Astrocyte of the spinal cord (primary cell): ENCODE measurements around the gene ZNF710.

Experiments
- DNase-seq: peaks from one replicate; pipeline ENCODE4 v3.0.0; 2011; ENCODE audit warnings: low read depth, low spot score
- H3K4me3 ChIP-seq: 2 replicates; pipeline ENCODE4 v1.5.1; 2011; ENCODE audit warnings: low read depth, mild to moderate bottlenecking, low read length, moderate library complexity
- in situ Hi-C: cut with HindIII; loops from 2 replicates; pipeline ENCODE4 v1.10.0; 2017; ENCODE audit warnings: low sequenced_read_pairs
- TF ChIP-seq, protein P1 (sequence below): IDR thresholded peaks from 2 replicates; pipeline ENCODE4 v1.5.1; 2012; ENCODE audit warnings: low read depth, mild to moderate bottlenecking, low read length, inconsistent platforms

Gene ZNF710

DNA sequence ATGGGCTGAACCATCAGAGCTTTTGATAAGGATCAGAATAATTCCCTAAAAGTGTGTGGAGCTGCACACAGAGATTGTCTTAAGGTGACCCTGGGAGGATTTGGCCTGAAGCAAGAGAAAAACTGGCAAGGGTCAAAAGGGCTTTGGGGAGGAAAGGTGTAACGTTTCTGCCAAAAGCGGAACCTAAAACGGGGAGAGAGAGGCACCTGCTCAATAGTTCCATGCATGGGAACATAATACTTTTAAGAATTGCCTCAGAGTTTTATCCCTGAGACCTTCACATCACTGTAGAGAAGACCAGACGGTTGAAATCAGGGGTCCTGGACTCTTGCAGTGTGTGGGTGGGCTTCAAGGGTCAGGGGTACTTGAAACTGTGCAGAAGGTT lies 5.9 kb downstream of the ZNF710 start:
- H3K4me3 ChIP-seq = no peak overlapping the region
- DNase-seq = no peak
- in situ Hi-C loops = no loop called here
- TF ChIP-seq, protein P1, sequence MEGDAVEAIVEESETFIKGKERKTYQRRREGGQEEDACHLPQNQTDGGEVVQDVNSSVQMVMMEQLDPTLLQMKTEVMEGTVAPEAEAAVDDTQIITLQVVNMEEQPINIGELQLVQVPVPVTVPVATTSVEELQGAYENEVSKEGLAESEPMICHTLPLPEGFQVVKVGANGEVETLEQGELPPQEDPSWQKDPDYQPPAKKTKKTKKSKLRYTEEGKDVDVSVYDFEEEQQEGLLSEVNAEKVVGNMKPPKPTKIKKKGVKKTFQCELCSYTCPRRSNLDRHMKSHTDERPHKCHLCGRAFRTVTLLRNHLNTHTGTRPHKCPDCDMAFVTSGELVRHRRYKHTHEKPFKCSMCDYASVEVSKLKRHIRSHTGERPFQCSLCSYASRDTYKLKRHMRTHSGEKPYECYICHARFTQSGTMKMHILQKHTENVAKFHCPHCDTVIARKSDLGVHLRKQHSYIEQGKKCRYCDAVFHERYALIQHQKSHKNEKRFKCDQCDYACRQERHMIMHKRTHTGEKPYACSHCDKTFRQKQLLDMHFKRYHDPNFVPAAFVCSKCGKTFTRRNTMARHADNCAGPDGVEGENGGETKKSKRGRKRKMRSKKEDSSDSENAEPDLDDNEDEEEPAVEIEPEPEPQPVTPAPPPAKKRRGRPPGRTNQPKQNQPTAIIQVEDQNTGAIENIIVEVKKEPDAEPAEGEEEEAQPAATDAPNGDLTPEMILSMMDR = no peak

- no peak for DNase-seq
- no peak overlapping the region for H3K4me3 ChIP-seq
- in situ Hi-C loops = no loop called here
- TF ChIP-seq, protein P1 = no peak
These were observed 7.5 kb downstream of the ZNF710 start for GRCh38 chr15:90008607-90009006.

DNA sequence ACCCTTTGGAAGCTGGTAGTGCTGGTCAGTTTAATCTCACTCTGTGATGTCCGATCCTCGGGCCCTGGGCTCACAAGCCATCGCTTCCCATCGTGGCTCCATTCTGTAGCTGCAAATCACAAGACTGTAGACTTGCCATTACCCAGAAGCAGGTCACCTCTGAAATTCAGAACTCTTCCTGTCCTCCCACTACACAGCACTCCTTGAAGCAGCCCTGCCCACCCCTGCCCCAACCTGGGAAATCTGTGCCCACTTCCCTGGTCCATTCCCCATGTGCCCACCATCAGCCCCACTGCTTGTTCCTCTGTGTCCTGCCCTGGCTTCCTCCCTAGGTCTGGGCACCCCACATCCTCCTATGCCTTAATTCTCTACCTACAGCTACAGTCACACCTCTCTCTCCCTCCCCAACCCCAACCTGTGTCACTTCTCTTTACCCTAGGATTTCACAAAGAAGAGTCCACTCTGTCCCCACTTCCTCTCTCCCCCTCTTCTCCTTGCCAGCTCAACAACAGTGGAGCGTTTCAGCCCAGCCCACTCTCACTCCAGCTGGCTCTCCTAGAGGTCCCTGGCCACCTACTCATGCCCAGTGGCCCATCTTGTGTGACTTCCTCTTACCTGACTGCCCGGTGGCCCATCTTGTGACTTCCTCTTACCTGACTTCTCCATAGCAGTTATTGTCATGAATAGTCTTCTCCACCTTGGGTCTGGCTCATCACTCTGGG lies 8.3 kb downstream of the ZNF710 start:
- in situ Hi-C loops = no loop called here
- H3K4me3 ChIP-seq = no peak overlapping the region
- no peak for DNase-seq
- TF ChIP-seq, protein P1 = no peak

DNA sequence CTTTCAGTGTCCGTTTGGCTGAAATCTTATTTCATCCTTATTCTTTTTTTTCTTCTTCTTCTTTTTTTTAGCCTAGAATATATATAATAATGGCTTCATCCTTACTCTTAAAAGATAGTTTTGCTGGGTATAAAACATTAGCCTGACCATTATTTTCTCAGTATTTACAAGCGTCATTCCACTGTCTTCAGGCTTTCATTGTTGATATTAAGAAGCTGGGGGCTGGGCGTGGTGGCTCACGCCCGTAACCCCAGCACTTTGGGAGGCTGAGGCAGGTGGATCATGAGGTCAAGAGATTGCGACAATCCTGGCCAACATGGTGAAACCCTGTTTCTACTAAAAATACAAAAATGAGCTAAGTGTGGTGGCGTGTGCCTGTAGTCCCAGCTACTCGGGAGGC lies 10.6 kb downstream of the ZNF710 start:
- in situ Hi-C loops = no loop called here
- no peak overlapping the region for H3K4me3 ChIP-seq
- no peak for DNase-seq
- TF ChIP-seq, protein P1 = no peak

DNA sequence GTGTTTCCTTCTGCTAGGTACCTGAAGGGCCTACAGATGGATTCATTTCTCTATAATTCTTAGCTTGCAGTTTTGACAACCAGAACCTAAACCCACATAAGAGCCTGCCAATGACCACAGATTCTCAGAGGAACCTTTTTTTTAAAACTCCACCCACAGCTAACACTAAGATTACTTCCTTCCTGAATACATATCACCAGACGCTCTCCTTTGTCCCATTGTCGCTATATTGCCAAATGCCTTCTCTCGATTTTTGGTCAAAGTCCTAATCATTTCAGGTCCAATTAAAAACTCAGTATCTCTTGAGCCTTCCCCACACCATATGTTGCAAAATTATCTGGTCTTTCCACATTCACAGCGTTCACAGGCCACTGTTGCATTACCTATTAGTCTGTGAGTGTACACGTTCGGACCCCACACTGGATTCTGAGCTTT lies 12.4 kb downstream of the ZNF710 start:
- DNase-seq = no peak
- in situ Hi-C loops = no loop called here
- TF ChIP-seq, protein P1 = no peak
- H3K4me3 ChIP-seq = no peak overlapping the region

DNA sequence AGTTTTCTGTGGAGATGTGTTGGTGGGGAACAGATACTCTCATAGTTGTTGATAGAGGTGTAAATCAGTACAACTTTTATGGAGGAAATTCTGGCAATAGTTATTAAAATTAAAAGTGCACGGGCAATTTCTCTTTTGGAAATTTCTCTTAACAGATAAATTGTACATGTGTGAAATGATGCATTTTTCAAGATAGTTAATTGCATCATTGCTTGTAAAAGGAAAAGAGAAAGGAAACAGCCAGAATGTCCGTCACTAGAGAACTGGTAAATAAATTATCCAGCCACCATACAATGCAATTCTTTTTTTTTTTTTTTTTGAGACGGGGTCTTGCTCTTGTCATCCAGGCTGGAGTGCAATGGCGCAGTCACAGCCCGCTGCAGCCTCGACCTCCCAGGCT lies 14.2 kb downstream of the ZNF710 start:
- DNase-seq = no peak
- in situ Hi-C loops = no loop called here
- no peak overlapping the region for H3K4me3 ChIP-seq
- TF ChIP-seq, protein P1 = no peak
